Ecto neural progenitor cell (in vitro differentiated cells): ENCODE measurements around the gene PLAC1.

Experiments used
- DNase-seq: peaks from one replicate; pipeline ENCODE4 v3.0.0-alpha.2; 2018; ENCODE audit warnings: low spot score

The PLAC1 gene

GRCh38 chrX:134588806-134589205 is 69.5 kb downstream of the PLAC1 start:
- no peak for DNase-seq

DNA sequence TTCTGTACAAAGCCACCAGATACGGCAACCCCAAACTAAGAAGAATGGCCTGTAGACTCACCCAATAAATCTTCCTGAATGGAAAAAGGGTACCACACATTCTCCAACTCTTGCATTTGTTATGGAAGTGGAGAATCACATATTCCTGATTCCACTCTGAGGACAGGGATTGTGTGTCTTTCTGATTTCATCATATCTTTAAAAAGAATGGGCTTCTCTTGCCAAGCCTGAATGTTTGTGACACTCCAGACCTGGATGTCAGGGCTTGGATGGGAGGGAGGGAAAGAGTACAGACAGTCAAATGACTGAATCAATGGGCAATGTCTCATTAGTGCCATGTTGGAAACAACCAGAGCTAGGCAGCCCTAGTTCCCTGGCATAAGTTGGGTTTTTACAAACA is 77.4 kb downstream of the PLAC1 start:
- DNase-seq = no peak

- no peak for DNase-seq
These were observed 84.6 kb downstream of the PLAC1 start for GRCh38 chrX:134573683-134574035.

- DNase-seq = no peak
These were observed 85.2 kb downstream of the PLAC1 start for GRCh38 chrX:134572816-134573682.

GRCh38 chrX:134571796-134572195 is 86.5 kb downstream of the PLAC1 start:
- no peak for DNase-seq

DNA sequence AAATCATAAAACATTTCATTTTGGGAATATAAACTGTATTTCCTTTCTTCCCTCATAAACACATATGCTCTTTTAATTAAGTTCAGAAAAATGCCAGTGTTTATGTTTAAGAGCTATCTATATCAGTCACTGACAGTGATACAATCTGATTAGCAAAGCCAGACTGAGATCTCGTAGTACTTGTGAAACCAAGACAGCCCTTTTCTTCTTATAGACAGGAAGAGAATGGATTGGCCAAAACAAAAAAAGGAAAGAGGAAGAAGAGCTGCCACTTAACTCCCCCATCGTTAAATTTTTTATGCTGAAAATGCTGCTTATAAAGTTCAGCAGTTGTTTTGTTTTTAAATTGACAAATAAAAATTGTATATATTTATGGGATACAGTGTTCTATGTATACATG is 87.4 kb downstream of the PLAC1 start:
- DNase-seq = no peak

- DNase-seq = no peak
These were observed 87.8 kb downstream of the PLAC1 start for GRCh38 chrX:134570509-134570846.

GRCh38 chrX:134569306-134569705 is 89.0 kb downstream of the PLAC1 start:
- DNase-seq = no peak

- no peak for DNase-seq
These were observed 89.8 kb downstream of the PLAC1 start for GRCh38 chrX:134568285-134569016.

DNA sequence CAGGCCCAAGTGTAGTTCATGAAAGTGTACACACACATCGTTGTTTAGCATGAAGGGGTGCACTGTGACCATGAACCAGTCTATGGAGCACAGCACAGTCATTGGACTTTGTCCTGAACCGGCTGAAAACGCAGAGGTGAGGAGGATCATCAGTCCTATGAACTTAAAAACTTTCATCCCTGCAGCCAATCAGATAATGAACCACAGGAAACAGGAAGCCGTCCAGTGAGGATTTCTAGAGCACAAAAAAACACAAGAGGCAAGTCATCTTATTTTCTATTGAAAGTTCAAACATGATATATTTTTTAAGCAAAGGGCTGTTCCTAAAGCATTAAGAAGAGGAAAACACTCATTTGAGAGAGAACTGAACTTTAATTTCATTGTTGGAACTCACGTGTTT is 91.8 kb downstream of the PLAC1 start:
- DNase-seq = no peak

- no peak for DNase-seq
These were observed 96.3 kb downstream of the PLAC1 start for GRCh38 chrX:134562002-134562401.

DNA sequence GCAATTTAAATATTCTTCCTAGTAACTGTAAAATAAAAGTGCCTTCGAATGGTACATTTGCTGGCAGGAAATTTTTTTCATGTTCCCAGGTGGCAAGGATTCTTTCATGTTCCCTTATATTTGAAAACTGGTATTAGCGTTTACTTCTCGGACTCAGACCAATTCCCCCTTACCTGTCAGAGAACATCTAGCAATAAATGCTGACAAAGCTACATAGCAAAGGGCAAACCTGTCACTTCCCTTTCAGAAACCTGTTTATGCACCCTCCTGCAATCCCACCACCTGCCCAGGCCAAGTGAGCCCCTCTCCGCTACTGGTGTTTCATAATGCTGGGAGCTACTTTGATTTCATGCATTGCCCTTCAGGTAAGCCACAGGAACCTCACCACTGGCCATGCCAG is 100.1 kb downstream of the PLAC1 start:
- DNase-seq = no peak

- no peak for DNase-seq
These were observed 104.0 kb downstream of the PLAC1 start for GRCh38 chrX:134554291-134554690.

DNA sequence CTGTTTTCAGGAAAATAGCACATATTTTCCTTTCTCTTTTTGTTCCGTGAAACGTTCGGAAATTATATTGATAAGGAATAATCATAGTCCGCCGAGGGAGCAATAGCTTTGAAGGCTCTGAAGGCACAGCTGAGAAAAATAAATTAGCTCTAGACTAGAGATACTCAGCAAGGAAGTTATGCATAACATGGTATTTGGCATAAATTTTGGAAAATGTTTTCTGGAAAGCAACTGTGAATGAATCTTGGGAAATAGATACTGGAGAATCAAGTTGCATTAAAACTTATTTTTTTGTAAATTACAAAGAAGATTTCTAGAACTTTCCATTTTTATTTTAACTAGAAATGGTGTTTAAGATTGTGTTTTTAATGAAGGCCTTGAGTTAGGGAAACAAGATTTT is 105.9 kb downstream of the PLAC1 start:
- no peak for DNase-seq

GRCh38 chrX:134551376-134552048 is 106.8 kb downstream of the PLAC1 start:
- DNase-seq = no peak

- no peak for DNase-seq
These were observed 109.7 kb downstream of the PLAC1 start for GRCh38 chrX:134548257-134549201.

- no peak for DNase-seq
These were observed 111.1 kb downstream of the PLAC1 start for GRCh38 chrX:134547047-134547679.

- no peak for DNase-seq
These were observed 112.1 kb downstream of the PLAC1 start for GRCh38 chrX:134546187-134546586.

DNA sequence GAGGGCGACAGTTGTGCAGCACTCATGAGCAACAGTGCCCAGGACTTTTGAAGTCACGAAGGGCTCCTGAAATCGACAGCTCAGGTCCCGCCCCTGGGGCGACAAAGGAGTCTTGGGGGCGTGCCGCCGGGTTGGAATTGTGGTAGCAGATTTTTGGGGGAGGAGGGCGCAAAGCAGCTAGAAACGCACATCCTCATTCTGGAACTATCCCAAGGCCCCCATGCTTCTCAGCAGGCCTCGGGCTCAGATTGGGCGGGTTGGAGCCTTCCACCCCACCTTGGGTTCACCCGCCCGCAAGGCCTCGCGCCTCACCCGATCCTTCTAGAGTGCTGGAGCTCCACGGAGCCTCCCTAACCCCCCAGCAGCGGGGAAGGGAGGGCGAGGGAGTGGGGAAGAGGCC is 112.8 kb downstream of the PLAC1 start:
- no peak for DNase-seq

DNA sequence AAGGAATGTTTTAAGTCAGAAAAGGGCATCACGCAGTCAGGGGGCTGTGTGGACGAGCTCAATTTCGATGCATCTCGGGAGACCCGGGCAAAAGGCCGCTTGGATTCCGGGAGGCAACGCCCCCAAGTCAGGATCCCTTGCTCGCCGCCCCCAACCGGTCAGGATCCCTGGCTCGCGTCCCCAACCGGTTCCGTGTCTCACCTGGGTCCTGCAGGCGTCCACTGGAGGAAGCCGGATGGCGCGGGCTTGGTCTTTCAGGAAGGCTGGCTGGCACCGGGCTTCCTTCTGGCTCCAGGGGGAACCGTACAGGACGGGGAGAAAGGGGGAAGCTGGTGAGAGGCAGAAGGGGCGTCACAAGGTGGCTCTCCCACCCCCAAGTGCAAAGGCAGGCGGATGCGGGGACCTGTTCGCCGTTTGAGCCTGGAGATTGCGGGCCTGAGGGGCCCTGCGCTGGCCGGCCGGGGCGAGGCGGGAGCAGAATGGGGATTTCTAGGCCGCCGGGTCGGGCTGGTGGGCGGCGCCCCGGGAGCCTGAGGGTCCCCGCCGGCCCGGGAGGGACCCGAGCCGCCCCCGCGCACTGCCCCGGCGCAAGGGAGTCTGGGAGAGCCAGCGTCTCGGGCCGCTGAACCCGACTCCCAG is 113.6 kb downstream of the PLAC1 start:
- DNase-seq = peak; percentile 60

- DNase-seq = no peak
These were observed 114.1 kb downstream of the PLAC1 start for GRCh38 chrX:134544135-134544512.
